ENCODE data around the gene RAPGEF6.

The RAPGEF6 gene

GRCh38 chr5:131611064-131611381 is 24.0 kb downstream of the RAPGEF6 start:
- no peak for TF ChIP-seq TCF4 (CRISPR knock-in tag; IDR thresholded peaks at IDR 0.05; ENCODE audit: borderline replicate concordance)
- TF ChIP-seq ARNTL (CRISPR knock-in tag; IDR thresholded peaks at IDR 0.05; ENCODE audit: borderline replicate concordance, low read depth), result no peak
- no peak for TF ChIP-seq SNAI2 (CRISPR knock-in tag; IDR thresholded peaks at IDR 0.05)
- TF ChIP-seq ZC3H10 (CRISPR knock-in tag; IDR thresholded peaks at IDR 0.05), result no peak
- TF ChIP-seq TSHZ2 (CRISPR knock-in tag; IDR thresholded peaks at IDR 0.05), result no peak
- TF ChIP-seq ZNF70 (CRISPR knock-in tag; IDR thresholded peaks at IDR 0.05), result no peak
- TF ChIP-seq ZNF8 (CRISPR knock-in tag; IDR thresholded peaks at IDR 0.05), result no peak
- no peak for TF ChIP-seq POU6F1 (CRISPR knock-in tag; IDR thresholded peaks at IDR 0.05; ENCODE audit: borderline replicate concordance, low read depth)
- no peak for TF ChIP-seq CREB5 (CRISPR knock-in tag; IDR thresholded peaks at IDR 0.05; ENCODE audit: low read depth)
- no peak for TF ChIP-seq BACH2 (CRISPR knock-in tag; IDR thresholded peaks at IDR 0.05; ENCODE audit: borderline replicate concordance)
- no peak for TF ChIP-seq PATZ1 (CRISPR knock-in tag; IDR thresholded peaks at IDR 0.05; ENCODE audit: borderline replicate concordance)
- no peak for TF ChIP-seq ESRRG (CRISPR knock-in tag; IDR thresholded peaks at IDR 0.05)
- no peak for TF ChIP-seq GLIS3 (CRISPR knock-in tag; IDR thresholded peaks at IDR 0.05)
- no peak for TF ChIP-seq ZFP30 (CRISPR knock-in tag; IDR thresholded peaks at IDR 0.05)
- no peak for TF ChIP-seq ZFP3 (CRISPR knock-in tag; IDR thresholded peaks at IDR 0.05)
- ATAC-seq, result no peak

GRCh38 chr5:131610198-131611063 is 24.6 kb downstream of the RAPGEF6 start:
- TF ChIP-seq GLIS3 (CRISPR knock-in tag; IDR thresholded peaks at IDR 0.05) (no peak), CSDC2 (CRISPR knock-in tag; IDR thresholded peaks at IDR 0.05) (peak; percentile 76), SNAI2 (CRISPR knock-in tag; IDR thresholded peaks at IDR 0.05) (no peak), ZFP3 (CRISPR knock-in tag; IDR thresholded peaks at IDR 0.05) (no peak), ZNF70 (CRISPR knock-in tag; IDR thresholded peaks at IDR 0.05) (no peak), ZNF8 (CRISPR knock-in tag; IDR thresholded peaks at IDR 0.05) (no peak), ISL1 (CRISPR knock-in tag; IDR thresholded peaks at IDR 0.05) (peak; percentile 36; the same call in 1 of the 2 replicates), POU6F1 (CRISPR knock-in tag; IDR thresholded peaks at IDR 0.05; ENCODE audit: borderline replicate concordance, low read depth) (no peak), TCF4 (CRISPR knock-in tag; IDR thresholded peaks at IDR 0.05; ENCODE audit: borderline replicate concordance) (no peak)
- ATAC-seq, result peak; percentile 95

GRCh38 chr5:131609774-131610173 is 25.3 kb downstream of the RAPGEF6 start:
- TF ChIP-seq POU6F1 (CRISPR knock-in tag; IDR thresholded peaks at IDR 0.05; ENCODE audit: borderline replicate concordance, low read depth) (no peak), GLIS3 (CRISPR knock-in tag; IDR thresholded peaks at IDR 0.05) (no peak), ARNTL (CRISPR knock-in tag; IDR thresholded peaks at IDR 0.05; ENCODE audit: borderline replicate concordance, low read depth) (no peak), OSR1 (CRISPR knock-in tag; IDR thresholded peaks at IDR 0.05) (no peak), ESRRG (CRISPR knock-in tag; IDR thresholded peaks at IDR 0.05) (no peak), PPARA (CRISPR knock-in tag; IDR thresholded peaks at IDR 0.05; ENCODE audit: borderline replicate concordance) (no peak), SNAI2 (CRISPR knock-in tag; IDR thresholded peaks at IDR 0.05) (no peak), TCF4 (CRISPR knock-in tag; IDR thresholded peaks at IDR 0.05; ENCODE audit: borderline replicate concordance) (no peak), BACH2 (CRISPR knock-in tag; IDR thresholded peaks at IDR 0.05; ENCODE audit: borderline replicate concordance) (no peak), TOX (CRISPR knock-in tag; IDR thresholded peaks at IDR 0.05; ENCODE audit: borderline replicate concordance) (no peak), CSDC2 (CRISPR knock-in tag; IDR thresholded peaks at IDR 0.05) (no peak), ZNF70 (CRISPR knock-in tag; IDR thresholded peaks at IDR 0.05) (no peak), ZFP30 (CRISPR knock-in tag; IDR thresholded peaks at IDR 0.05) (no peak), ZNF565 (CRISPR knock-in tag; conservative IDR thresholded peaks at IDR 0.05; ENCODE audit: low read depth) (no peak)
- no peak for ATAC-seq
